HUES6 (cell line): ENCODE measurements around the gene CADPS2.

Source experiments
- H3K27ac ChIP-seq: 2 replicates; pipeline ENCODE4 v1.7.0; 2013; ENCODE audit warnings: low read depth, mild to moderate bottlenecking, low read length, inconsistent platforms
- H3K27me3 ChIP-seq: 2 replicates; pipeline ENCODE4 v1.6.1; 2013; ENCODE audit warnings: low read length; ENCODE audit not compliant: control insufficient read depth, insufficient read depth
- H3K36me3 ChIP-seq: 2 replicates; pipeline ENCODE4 v1.6.1; 2013; ENCODE audit warnings: low read length; ENCODE audit not compliant: control insufficient read depth, insufficient read depth
- H3K4me1 ChIP-seq: 2 replicates; pipeline ENCODE4 v1.6.1; 2013; ENCODE audit warnings: low read length; ENCODE audit not compliant: control insufficient read depth, insufficient read depth
- H3K4me3 ChIP-seq: 2 replicates; pipeline ENCODE4 v1.5.1; 2013; ENCODE audit warnings: low read depth, low read length
- H3K9ac ChIP-seq: one replicate; pipeline ENCODE4 v1.6.1; 2013; ENCODE audit warnings: mild to moderate bottlenecking, low read length
- H3K9me3 ChIP-seq: 2 replicates; pipeline ENCODE4 v1.6.1; 2013; ENCODE audit warnings: low read depth, low read length; ENCODE audit not compliant: control insufficient read depth, insufficient read depth

Gene CADPS2

GRCh38 chr7:122717356-122718089, 168.7 kb downstream of the CADPS2 start:
- Histone ChIP-seq H3K27me3 (no peaks in the 10 kb centered on the region), H3K27ac (no peak overlapping the region), H3K9me3 (no peaks in the 10 kb centered on the region), H3K36me3 (no peaks in the 10 kb centered on the region), H3K9ac (no peak overlapping the region), H3K4me1 (peaks cover 9% of the 10 kb centered on the region), H3K4me3 (no peak overlapping the region)

GRCh38 chr7:122715183-122715582, 171.1 kb downstream of the CADPS2 start:
- H3K9me3 ChIP-seq = no peaks in the 10 kb centered on the region
- no peak overlapping the region for H3K27ac ChIP-seq
- H3K4me3 ChIP-seq = no peak overlapping the region
- no peak overlapping the region for H3K9ac ChIP-seq
- H3K36me3 ChIP-seq = no peaks in the 10 kb centered on the region
- no peaks in the 10 kb centered on the region for H3K27me3 ChIP-seq
- H3K4me1 ChIP-seq = peaks cover 9% of the 10 kb centered on the region

GRCh38 chr7:122710916-122711315, 175.3 kb downstream of the CADPS2 start:
- Histone ChIP-seq H3K9ac (no peak overlapping the region), H3K4me1 (no peaks in the 10 kb centered on the region), H3K36me3 (no peaks in the 10 kb centered on the region), H3K27ac (no peak overlapping the region), H3K27me3 (no peaks in the 10 kb centered on the region), H3K9me3 (no peaks in the 10 kb centered on the region), H3K4me3 (no peak overlapping the region)

- H3K4me1 ChIP-seq = no peaks in the 10 kb centered on the region
- H3K36me3 ChIP-seq = no peaks in the 10 kb centered on the region
- H3K27ac ChIP-seq = no peak overlapping the region
- no peak overlapping the region for H3K4me3 ChIP-seq
- no peaks in the 10 kb centered on the region for H3K27me3 ChIP-seq
- H3K9ac ChIP-seq = no peak overlapping the region
- H3K9me3 ChIP-seq = no peaks in the 10 kb centered on the region
These were observed 176.2 kb downstream of the CADPS2 start for GRCh38 chr7:122709930-122710646.

- no peak overlapping the region for H3K27ac ChIP-seq
- no peak overlapping the region for H3K9ac ChIP-seq
- no peaks in the 10 kb centered on the region for H3K9me3 ChIP-seq
- no peak overlapping the region for H3K4me3 ChIP-seq
- H3K27me3 ChIP-seq = no peaks in the 10 kb centered on the region
- no peaks in the 10 kb centered on the region for H3K4me1 ChIP-seq
- H3K36me3 ChIP-seq = no peaks in the 10 kb centered on the region
These were observed 179.4 kb downstream of the CADPS2 start for GRCh38 chr7:122706836-122707235.

GRCh38 chr7:122702872-122703510, 183.3 kb downstream of the CADPS2 start, which contains the start of gene RNF148:
RNF148 (minus strand) TSS chr7:122702922; CDS start chr7:122702750, 172 bp downstream.
- Histone ChIP-seq H3K36me3 (no peaks in the 10 kb centered on the region), H3K4me1 (no peaks in the 10 kb centered on the region), H3K27me3 (no peaks in the 10 kb centered on the region), H3K9me3 (no peaks in the 10 kb centered on the region), H3K9ac (no peak within 1 kb of the TSS), H3K27ac (no peak within 1 kb of the TSS), H3K4me3 (no peak within 1 kb of the TSS)

GRCh38 chr7:122699017-122699416, 187.2 kb downstream of the CADPS2 start, which contains the start of gene RNF133:
RNF133 (minus strand) TSS chr7:122699117; CDS start chr7:122698918, 199 bp downstream.
- H3K4me3 ChIP-seq = no peak within 1 kb of the TSS
- no peak within 1 kb of the TSS for H3K27ac ChIP-seq
- no peaks in the 10 kb centered on the region for H3K9me3 ChIP-seq
- H3K4me1 ChIP-seq = no peaks in the 10 kb centered on the region
- no peaks in the 10 kb centered on the region for H3K36me3 ChIP-seq
- no peaks in the 10 kb centered on the region for H3K27me3 ChIP-seq
- no peak within 1 kb of the TSS for H3K9ac ChIP-seq

- H3K27ac ChIP-seq = no peak overlapping the region
- no peak overlapping the region for H3K4me3 ChIP-seq
- H3K36me3 ChIP-seq = no peaks in the 10 kb centered on the region
- no peaks in the 10 kb centered on the region for H3K4me1 ChIP-seq
- no peaks in the 10 kb centered on the region for H3K27me3 ChIP-seq
- H3K9ac ChIP-seq = no peak overlapping the region
- H3K9me3 ChIP-seq = peaks cover 10% of the 10 kb centered on the region; the same call in 1 of the 2 replicates
These were observed 190.4 kb downstream of the CADPS2 start for GRCh38 chr7:122695816-122696215.

GRCh38 chr7:122694697-122695096, 191.6 kb downstream of the CADPS2 start:
- no peaks in the 10 kb centered on the region for H3K36me3 ChIP-seq
- H3K9me3 ChIP-seq = peaks cover 10% of the 10 kb centered on the region; the same call in 1 of the 2 replicates
- no peaks in the 10 kb centered on the region for H3K4me1 ChIP-seq
- H3K27me3 ChIP-seq = no peaks in the 10 kb centered on the region
- no peak overlapping the region for H3K9ac ChIP-seq
- no peak overlapping the region for H3K4me3 ChIP-seq
- no peak overlapping the region for H3K27ac ChIP-seq

GRCh38 chr7:122692769-122693309, 193.4 kb downstream of the CADPS2 start:
- H3K27me3 ChIP-seq = no peaks in the 10 kb centered on the region
- no peaks in the 10 kb centered on the region for H3K4me1 ChIP-seq
- peaks cover 10% of the 10 kb centered on the region; the same call in 1 of the 2 replicates for H3K9me3 ChIP-seq
- no peaks in the 10 kb centered on the region for H3K36me3 ChIP-seq
- no peak overlapping the region for H3K9ac ChIP-seq
- no peak overlapping the region for H3K4me3 ChIP-seq
- no peak overlapping the region for H3K27ac ChIP-seq
